Adrenal gland (tissue), 5 donors: Measurements from ENCODE around the gene TSFM.

Source experiments
- CTCF ChIP-seq, 6 experiments: fragments of 450-650 bp in 4 of 6; fragments of 200-600 bp in 2 of 6; sonication (generic) in 1 of 6; IDR thresholded peaks; 1 replicate in 5 of 6; 2 replicates in 1 of 6; pipeline versions ENCODE4 v1.5.1 to v1.8.0; 2016 to 2021; ENCODE audit warnings: antibody characterized with exemption in 6 of 6, mild to moderate bottlenecking in 2 of 6, moderate library complexity in 1 of 6
- POLR2A ChIP-seq, 2 donors: fragments of 450-650 bp; IDR thresholded peaks; one replicate each; pipeline ENCODE4 v1.6.1; 2017; ENCODE audit warnings: antibody characterized with exemption in 2 of 2, mild to moderate bottlenecking in 2 of 2, moderate library complexity in 1 of 2
- donor health status: DM: no; HTN: no; CAD: no.

GRCh38 chr12:57817261-57817989 lies 34.8 kb downstream of the TSFM start:
- TF ChIP-seq CTCF (IDR thresholded peaks at IDR 0.05) (no peak), POLR2A (IDR thresholded peaks at IDR 0.05) (no peak)
